GM18520 (cell line): ENCODE results near the gene ARRDC1.
A peak's percentile ranks its signal among the peaks of the same experiment; 100 is the strongest.
"Not testable (repeated sequence)": the region's sequence is repeated elsewhere in the genome, so short reads cannot be mapped to it uniquely, and the experiment has no call there.

Experiments used
- ATAC-seq: cut with Tn5 transposase; IDR thresholded peaks from one replicate; pipeline ENCODE4 v1.9.1; 2021; ENCODE audit not compliant: unreplicated experiment

The ARRDC1 gene, protein sequence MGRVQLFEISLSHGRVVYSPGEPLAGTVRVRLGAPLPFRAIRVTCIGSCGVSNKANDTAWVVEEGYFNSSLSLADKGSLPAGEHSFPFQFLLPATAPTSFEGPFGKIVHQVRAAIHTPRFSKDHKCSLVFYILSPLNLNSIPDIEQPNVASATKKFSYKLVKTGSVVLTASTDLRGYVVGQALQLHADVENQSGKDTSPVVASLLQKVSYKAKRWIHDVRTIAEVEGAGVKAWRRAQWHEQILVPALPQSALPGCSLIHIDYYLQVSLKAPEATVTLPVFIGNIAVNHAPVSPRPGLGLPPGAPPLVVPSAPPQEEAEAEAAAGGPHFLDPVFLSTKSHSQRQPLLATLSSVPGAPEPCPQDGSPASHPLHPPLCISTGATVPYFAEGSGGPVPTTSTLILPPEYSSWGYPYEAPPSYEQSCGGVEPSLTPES

GRCh38 chr9:137605121-137606004, at the start of gene ARRDC1:
Gene ARRDC1 (plus strand): TSS chr9:137605686. CDS start chr9:137605718, 32 bp downstream.
- ATAC-seq: peak; percentile 87

- ATAC-seq: no peak
These were observed 49.2 kb upstream of the ARRDC1 start for GRCh38 chr9:137556069-137556838.

- ATAC-seq: no peak
These were observed 47.4 kb upstream of the ARRDC1 start for GRCh38 chr9:137558127-137558526.

- ATAC-seq: no peak
These were observed 41.4 kb upstream of the ARRDC1 start for GRCh38 chr9:137564134-137564533.

- ATAC-seq: no peak
These were observed 40.6 kb upstream of the ARRDC1 start for GRCh38 chr9:137564817-137565411.

DNA sequence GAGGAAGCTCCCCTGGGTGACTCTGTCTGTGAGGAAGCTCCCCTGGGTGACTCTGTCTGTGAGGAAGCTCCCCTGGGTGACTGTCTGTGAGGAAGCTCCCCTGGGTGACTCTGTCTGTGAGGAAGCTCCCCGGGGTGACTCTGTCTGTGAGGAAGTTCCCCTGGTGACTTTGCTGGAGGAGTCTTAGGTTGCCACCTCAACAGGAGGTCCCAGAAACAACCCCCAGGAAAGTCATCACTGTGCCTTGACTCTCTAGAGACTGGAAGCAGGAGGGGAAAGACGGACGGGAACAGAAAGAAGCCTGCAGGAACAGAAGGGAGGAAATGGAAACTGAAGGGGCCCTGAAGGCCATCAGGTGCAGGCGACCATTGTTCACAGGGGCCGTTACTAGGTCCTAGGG, 37.0 kb upstream of the ARRDC1 start:
- not testable (repeated sequence) for ATAC-seq

GRCh38 chr9:137569609-137570203, 35.8 kb upstream of the ARRDC1 start:
- no peak for ATAC-seq

DNA sequence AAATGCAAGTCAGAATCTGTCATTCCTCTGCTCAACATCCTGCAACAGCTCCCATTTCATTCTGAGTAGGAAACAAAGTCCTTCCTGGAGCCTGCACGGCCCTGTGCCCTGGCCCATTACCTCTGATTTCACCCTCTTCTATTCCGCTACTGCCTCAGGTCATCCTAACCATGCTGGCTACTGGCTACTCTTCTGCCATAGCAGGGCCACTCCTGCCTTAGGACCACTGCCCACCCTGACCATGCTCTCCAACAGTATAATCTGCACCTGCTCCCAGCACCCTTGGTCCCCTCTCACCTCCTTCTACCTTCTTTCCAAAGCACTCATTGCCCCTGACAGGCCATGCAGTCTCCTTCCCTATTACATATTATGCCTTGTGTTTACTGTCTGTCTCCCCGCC, 34.9 kb upstream of the ARRDC1 start:
- no peak for ATAC-seq

- no peak for ATAC-seq
These were observed 31.3 kb upstream of the ARRDC1 start for GRCh38 chr9:137574192-137574591.

DNA sequence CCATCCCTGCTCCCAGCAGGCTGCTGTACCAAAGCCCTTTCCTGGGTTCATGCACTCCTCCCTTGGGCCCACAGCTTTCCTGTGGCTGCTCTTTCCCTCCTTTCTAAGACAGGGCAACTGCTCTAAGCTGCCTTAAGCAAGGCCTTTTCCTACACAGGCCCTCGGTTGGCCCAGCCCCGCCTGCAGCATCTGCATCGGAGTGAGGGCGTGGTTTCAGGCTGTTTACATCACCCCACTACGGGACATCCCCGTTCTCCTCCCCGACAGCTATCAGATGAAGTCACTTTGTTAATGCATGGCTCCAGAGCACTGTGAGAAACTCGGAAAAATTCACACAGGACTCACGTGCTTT, 30.1 kb upstream of the ARRDC1 start:
- no peak for ATAC-seq

DNA sequence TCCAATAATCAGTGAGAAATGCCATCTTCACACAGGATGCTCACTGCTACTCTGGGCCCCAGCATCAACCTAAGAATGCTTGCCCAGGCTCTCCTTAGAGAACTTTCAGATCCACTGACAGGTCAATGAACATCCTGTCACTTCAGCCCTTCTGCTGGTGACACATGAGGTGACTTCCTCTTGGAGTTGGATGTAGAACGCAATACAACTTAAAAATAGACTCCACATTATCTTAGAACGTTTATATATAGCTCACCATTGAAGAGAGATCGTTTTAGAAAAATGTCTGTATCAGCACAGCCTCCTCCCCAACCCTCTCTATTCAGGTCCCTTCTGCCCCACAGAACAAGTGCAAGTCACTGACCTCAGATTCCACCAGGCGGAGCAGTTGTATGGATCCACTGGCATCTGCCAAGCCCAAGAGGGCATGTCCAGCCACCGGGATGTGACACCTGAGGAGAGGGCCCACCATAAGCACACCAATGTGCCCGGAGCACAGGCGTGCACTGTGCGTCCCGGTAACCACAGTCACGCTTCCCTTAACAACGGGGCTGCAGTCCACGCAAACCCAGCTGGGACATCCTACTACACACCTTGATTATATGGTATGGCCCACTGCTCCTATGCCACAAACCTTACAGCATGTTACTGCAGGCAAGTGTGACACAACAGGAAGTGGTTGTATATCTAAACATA, 29.6 kb upstream of the ARRDC1 start:
- ATAC-seq: no peak

GRCh38 chr9:137578518-137579258, 26.8 kb upstream of the ARRDC1 start, which contains the start of gene DPH7:
Gene DPH7 (minus strand): TSS chr9:137578925. CDS start chr9:137578777, 148 bp downstream.
- peak; percentile 90 for ATAC-seq

- ATAC-seq: no peak
These were observed 26.3 kb upstream of the ARRDC1 start for GRCh38 chr9:137579259-137579604.

- no peak for ATAC-seq
These were observed 25.1 kb upstream of the ARRDC1 start for GRCh38 chr9:137580209-137580953.

- no peak for ATAC-seq
These were observed 24.5 kb upstream of the ARRDC1 start for GRCh38 chr9:137580954-137581322.

DNA sequence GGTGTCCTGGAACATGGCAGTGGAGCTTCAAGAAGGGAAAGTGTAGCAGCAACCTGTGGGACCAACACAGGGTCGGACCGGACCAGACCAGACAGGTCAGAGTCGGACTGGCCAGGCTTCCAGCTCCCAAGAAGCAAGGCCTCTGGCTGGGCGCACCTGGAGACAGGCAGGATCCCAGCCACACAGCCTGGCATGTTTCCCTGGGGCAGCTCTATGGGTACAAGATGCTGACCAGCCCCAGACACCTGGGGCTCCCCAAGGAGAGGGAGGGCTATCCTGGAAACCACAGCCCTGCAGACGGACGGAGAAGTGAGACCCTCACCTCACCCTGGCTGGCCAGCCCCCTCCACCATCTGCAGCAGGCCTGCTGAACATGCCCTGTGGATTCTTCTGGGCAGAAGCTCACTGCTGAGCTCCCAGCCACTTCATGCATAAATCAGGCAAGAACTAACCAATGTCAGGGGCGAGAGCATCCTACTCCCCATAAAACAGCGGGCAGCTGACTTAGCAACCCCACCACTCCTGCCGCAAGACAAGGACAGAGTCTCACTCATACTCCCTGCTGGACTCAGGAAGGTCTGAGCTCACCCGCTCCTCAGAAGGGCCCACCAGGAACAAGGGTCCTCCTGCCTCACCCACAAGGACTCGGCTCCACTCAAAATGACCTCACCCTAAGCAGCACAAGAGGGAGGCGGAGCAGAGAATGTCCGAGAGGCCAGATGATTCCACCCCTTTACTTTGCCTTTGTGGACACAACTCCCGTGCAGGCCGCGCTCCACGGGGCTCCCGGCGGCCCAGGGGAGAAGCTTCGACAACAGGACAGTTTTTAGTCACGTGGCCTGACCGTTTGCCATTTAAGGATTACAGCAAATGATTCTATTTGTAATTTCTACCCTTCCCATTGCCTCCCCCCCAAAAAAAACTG, 23.9 kb upstream of the ARRDC1 start:
- no peak for ATAC-seq

GRCh38 chr9:137582286-137582860, 23.1 kb upstream of the ARRDC1 start:
- ATAC-seq: no peak
